Tibial artery (tissue), 4 donors: ENCODE data around the gene BTNL8.
"Not testable (repeated sequence)": the region's sequence is repeated elsewhere in the genome, so short reads cannot be mapped to it uniquely, and the experiment has no call there.

ENCODE experiments used
- DNase-seq, 2 donors: peaks; one replicate each; pipeline ENCODE4 v3.0.0-alpha.2; 2019
- H3K27ac ChIP-seq, 2 donors: fragments of 200-600 bp; sonication (generic) in 1 of 2; 1 replicate in 1 of 2; 2 replicates in 1 of 2; pipeline ENCODE4 v1.5.1; 2018 to 2019; ENCODE audit warnings: mild to moderate bottlenecking in 1 of 2
- H3K27me3 ChIP-seq, 2 donors: fragments of 200-600 bp; sonication (generic) in 1 of 2; one replicate each; pipeline versions ENCODE4 v1.5.1 to v1.6.0; 2016 to 2019
- H3K36me3 ChIP-seq, 3 donors: fragments of 200-600 bp; sonication (generic) in 2 of 3; one replicate each; pipeline ENCODE4 v1.5.1; 2016 to 2019; ENCODE audit warnings: mild to moderate bottlenecking in 2 of 3
- H3K4me1 ChIP-seq, 4 donors: fragments of 200-600 bp; sonication (generic) in 2 of 4; 1 replicate in 3 of 4; 2 replicates in 1 of 4; pipeline ENCODE4 v1.5.1; 2016 to 2019
- H3K4me3 ChIP-seq, 2 donors: fragments of 200-600 bp; sonication (generic) in 1 of 2; 1 replicate in 1 of 2; 2 replicates in 1 of 2; pipeline ENCODE4 v1.5.1; 2018 to 2019; ENCODE audit warnings: mild to moderate bottlenecking in 2 of 2
- H3K9me3 ChIP-seq, 3 donors: fragments of 200-600 bp; sonication (generic) in 1 of 3; one replicate each; pipeline ENCODE4 v1.5.1; 2016 to 2019
- intact Hi-C: fragments of 100-400 bp; cut with DNase I; formaldehyde crosslinking; loops from one replicate; pipeline ENCODE4 v1.15.0; 2023; ENCODE audit warnings: low total_unique reads
- TF ChIP-seq, protein P1 (sequence below), 2 experiments: fragments of 200-600 bp in 1 of 2; fragments of 450-650 bp in 1 of 2; IDR thresholded peaks; one replicate each; pipeline ENCODE4 v1.5.1; 2017 to 2019; ENCODE audit warnings: antibody characterized with exemption in 2 of 2, mild to moderate bottlenecking in 1 of 2, moderate library complexity in 1 of 2

BTNL8 gene

DNA sequence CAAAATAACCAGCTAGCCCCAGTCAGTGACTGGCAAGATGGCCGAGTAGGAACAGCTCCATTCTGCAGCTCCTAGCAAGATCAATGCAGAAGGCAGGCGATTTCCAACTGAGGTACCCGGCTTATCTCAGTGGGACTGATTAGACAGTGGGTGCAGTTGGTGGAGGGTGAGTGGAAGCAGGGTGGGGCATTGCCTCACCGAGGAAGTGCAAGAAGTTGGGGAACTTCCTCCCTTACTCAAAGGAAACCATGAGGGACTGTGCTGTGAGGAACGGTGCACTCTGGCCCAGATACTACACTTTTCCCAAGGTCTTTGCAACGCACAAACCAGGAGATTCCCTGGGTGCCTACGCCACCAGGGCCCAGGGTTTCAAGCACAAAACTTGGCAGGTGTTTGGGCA, 9.6 kb upstream of the BTNL8 start:
- intact Hi-C loops, result no loop called here
- Histone ChIP-seq H3K4me3 (no peak overlapping the region), H3K27me3 (peaks cover 0 to 17% of the 10 kb centered on the region in 2 donors), H3K27ac (no peak overlapping the region), H3K9me3 (no peaks in the 10 kb centered on the region), H3K4me1 (no peaks in the 10 kb centered on the region), H3K36me3 (no peaks in the 10 kb centered on the region)
- TF ChIP-seq, protein P1, sequence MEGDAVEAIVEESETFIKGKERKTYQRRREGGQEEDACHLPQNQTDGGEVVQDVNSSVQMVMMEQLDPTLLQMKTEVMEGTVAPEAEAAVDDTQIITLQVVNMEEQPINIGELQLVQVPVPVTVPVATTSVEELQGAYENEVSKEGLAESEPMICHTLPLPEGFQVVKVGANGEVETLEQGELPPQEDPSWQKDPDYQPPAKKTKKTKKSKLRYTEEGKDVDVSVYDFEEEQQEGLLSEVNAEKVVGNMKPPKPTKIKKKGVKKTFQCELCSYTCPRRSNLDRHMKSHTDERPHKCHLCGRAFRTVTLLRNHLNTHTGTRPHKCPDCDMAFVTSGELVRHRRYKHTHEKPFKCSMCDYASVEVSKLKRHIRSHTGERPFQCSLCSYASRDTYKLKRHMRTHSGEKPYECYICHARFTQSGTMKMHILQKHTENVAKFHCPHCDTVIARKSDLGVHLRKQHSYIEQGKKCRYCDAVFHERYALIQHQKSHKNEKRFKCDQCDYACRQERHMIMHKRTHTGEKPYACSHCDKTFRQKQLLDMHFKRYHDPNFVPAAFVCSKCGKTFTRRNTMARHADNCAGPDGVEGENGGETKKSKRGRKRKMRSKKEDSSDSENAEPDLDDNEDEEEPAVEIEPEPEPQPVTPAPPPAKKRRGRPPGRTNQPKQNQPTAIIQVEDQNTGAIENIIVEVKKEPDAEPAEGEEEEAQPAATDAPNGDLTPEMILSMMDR (IDR thresholded peaks at IDR 0.05), result no peak
- no peak for DNase-seq

DNA sequence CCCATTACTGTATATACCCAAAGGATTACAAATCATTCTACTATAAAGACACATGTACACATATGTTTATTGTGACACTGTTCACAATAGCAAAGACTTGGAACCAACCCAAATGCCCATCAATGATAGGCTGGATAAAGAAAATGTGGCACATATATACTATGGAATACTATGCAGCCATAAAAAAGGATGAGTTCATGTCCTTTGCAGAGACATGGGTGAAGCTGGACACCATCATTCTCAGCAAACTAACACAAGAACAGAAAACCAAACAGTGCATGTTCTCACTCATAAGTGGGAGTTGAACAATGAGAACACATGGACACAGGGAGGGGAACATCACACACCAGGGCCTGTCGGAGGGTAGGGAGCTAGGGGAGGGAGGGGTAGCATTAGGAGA, 3.6 kb upstream of the BTNL8 start:
- H3K4me3 ChIP-seq, DNase-seq, H3K27me3 ChIP-seq, H3K36me3 ChIP-seq, H3K27ac ChIP-seq, intact Hi-C loops, H3K4me1 ChIP-seq, H3K9me3 ChIP-seq: not testable (repeated sequence)

DNA sequence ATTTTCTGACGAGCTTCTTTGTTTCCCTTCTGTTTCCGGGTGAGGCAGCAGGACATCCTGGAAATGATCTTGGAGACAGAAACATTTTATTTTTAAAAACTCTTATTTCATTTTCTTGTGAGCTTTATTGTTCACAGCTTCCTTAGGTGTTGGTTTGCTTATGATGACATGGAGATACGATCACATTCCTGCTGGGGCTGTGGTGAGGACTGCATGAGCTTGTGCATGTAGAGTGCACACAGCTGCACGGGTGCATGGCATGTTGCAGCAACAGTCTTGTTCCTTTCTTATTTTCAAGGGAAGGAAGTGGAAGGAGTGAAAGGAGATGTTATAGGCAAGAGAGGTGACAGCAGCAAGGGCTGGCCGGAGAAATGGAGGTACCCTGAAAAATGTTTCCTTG, 1.2 kb downstream of the BTNL8 start:
- TF ChIP-seq, protein P1 (IDR thresholded peaks at IDR 0.05), result no peak
- intact Hi-C loops, result no loop called here
- Histone ChIP-seq H3K27ac (no peak overlapping the region), H3K4me1 (no peaks in the 10 kb centered on the region), H3K9me3 (no peaks in the 10 kb centered on the region), H3K4me3 (no peak overlapping the region), H3K27me3 (no peaks in the 10 kb centered on the region), H3K36me3 (no peaks in the 10 kb centered on the region)
- no peak for DNase-seq

DNA sequence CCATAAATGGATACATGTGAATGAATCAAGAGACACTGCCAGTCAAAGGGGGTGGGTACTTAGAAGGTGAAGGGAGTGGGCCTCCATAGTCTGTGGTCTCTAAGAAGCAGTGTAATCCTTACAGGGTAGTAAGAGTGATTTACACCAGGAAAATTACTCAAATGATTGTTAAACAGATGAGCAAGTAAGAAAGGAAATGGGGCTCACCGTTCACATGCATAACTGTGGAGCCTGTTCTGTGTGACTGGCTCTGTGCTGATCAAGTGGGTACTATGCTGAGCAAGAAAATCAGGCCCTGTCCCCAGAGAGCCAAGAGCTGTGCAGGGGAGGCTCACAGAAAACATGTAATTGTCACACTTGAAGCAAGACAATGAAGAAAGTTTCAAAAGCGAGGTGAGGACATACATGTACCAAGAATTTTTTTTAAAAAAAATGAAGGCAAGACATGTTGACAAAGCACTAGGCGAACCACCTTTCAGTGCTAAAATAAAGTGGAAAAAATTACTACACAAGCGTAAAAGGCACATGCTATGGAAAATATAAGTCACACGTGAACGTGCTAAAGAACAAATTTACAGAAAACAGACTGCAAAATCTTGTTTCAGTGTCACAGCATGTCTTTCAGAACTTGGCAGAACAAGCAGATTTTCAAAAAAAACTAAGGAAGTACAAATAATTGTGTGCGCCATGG, 2.5 kb downstream of the BTNL8 start:
- no peak for DNase-seq
- TF ChIP-seq, protein P1 (IDR thresholded peaks at IDR 0.05), result no peak
- no peaks in the 10 kb centered on the region for H3K9me3 ChIP-seq
- H3K4me1 ChIP-seq, result no peaks in the 10 kb centered on the region
- H3K27ac ChIP-seq, result no peak overlapping the region
- no peaks in the 10 kb centered on the region for H3K36me3 ChIP-seq
- no peaks in the 10 kb centered on the region for H3K27me3 ChIP-seq
- intact Hi-C loops, result no loop called here
- no peak overlapping the region for H3K4me3 ChIP-seq

DNA sequence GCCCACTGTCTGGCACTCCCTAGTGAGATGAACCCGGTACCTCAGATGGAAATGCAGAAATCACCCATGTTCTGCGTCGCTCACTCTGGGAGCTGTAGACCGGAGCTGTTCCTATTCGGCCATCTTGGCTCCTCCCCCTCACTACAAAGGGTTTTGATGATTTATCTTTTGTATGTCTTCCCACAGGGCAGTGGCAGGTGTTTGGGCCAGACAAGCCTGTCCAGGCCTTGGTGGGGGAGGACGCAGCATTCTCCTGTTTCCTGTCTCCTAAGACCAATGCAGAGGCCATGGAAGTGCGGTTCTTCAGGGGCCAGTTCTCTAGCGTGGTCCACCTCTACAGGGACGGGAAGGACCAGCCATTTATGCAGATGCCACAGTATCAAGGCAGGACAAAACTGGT, 9.4 kb downstream of the BTNL8 start:
- H3K27ac ChIP-seq, result no peak overlapping the region
- no peak overlapping the region for H3K4me3 ChIP-seq
- intact Hi-C loops, result no loop called here
- H3K36me3 ChIP-seq, result no peaks in the 10 kb centered on the region
- H3K4me1 ChIP-seq, result no peaks in the 10 kb centered on the region
- no peaks in the 10 kb centered on the region for H3K27me3 ChIP-seq
- no peaks in the 10 kb centered on the region for H3K9me3 ChIP-seq
- DNase-seq, result no peak
- TF ChIP-seq, protein P1 (IDR thresholded peaks at IDR 0.05), result no peak

DNA sequence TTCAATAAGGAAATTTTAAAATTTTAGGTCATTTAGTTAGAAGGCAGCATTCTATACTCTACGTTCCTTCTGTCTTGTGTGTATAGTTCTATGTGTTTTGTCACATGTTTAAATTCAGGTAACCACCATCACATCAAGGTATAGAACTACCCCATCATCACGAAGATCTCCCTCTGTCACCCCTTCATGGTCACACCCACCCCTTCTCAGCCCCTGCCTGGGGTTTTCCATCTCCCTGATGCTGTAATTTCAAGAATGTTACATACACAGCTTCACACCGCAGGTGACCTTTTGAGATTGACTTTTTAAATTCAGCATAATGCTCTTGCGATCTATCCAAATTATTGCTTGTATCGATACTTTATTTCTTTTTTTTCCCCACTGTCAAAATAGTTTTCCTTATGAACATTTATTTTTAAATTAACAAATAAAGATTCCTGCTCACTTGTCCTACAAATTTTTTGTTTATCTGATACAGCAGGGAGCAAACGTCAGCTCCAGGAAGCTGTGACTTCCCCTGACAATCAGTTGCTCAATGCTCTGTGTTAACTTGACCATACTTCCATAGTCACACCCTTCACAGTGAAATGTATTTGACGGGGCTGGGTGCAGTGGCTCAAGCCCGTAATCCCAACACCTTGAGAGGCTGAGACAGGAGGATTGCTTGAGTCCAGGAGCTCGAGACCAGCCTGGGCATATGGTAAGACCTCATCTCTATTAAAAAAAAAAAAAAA, 10.2 kb downstream of the BTNL8 start:
- Histone ChIP-seq H3K4me1 (no peaks in the 10 kb centered on the region), H3K4me3 (no peak overlapping the region), H3K27ac (no peak overlapping the region), H3K27me3 (no peaks in the 10 kb centered on the region), H3K36me3 (no peaks in the 10 kb centered on the region), H3K9me3 (no peaks in the 10 kb centered on the region)
- no peak for DNase-seq
- TF ChIP-seq, protein P1 (IDR thresholded peaks at IDR 0.05), result no peak
- intact Hi-C loops, result no loop called here
